Small intestine (tissue), 7 donors: ENCODE results near the gene ADAMTS15. TPM values are rescaled to one million over a fixed set of nuclear protein-coding genes. Genes with fewer than 3 reads are reported as not detected.

Source experiments
- DNase-seq, 2 donors: peaks; one replicate each; pipeline versions ENCODE4 v3.0.0 to v3.0.0-alpha.2; 2013
- FAIRE-seq: peaks from 2 replicates; lab custom pipeline; 2012; peaks lifted over from hg19 to GRCh38; lab: Jason Lieb, UNC
- H3K27ac ChIP-seq, 3 donors: one replicate each; pipeline ENCODE4 v1.5.1; 2013; ENCODE audit warnings: low read length in 2 of 3, mild to moderate bottlenecking in 2 of 3, control low read depth in 1 of 3, inconsistent platforms in 1 of 3, low read depth in 1 of 3, moderate library complexity in 1 of 3
- H3K27me3 ChIP-seq, 3 donors: one replicate each; pipeline ENCODE4 v1.6.1; 2013; ENCODE audit warnings: low read length in 3 of 3, inconsistent platforms in 1 of 3; ENCODE audit not compliant: control insufficient read depth in 3 of 3, insufficient read depth in 3 of 3
- H3K36me3 ChIP-seq, 3 donors: one replicate each; pipeline ENCODE4 v1.6.1; 2013; ENCODE audit warnings: low read length in 3 of 3, inconsistent platforms in 1 of 3, low read depth in 1 of 3, mild to moderate bottlenecking in 1 of 3, moderate library complexity in 1 of 3; ENCODE audit not compliant: control insufficient read depth in 3 of 3, insufficient read depth in 2 of 3
- H3K4me1 ChIP-seq, 3 donors: one replicate each; pipeline ENCODE4 v1.6.1; 2013; ENCODE audit warnings: low read length in 2 of 3, inconsistent platforms in 1 of 3, low read depth in 1 of 3, mild to moderate bottlenecking in 1 of 3, moderate library complexity in 1 of 3; ENCODE audit not compliant: control insufficient read depth in 3 of 3, insufficient read depth in 2 of 3
- H3K4me3 ChIP-seq, 3 donors: one replicate each; pipeline ENCODE4 v1.5.1; 2013; ENCODE audit warnings: low read length in 3 of 3, control low read depth in 1 of 3, inconsistent platforms in 1 of 3, low read depth in 1 of 3, mild to moderate bottlenecking in 1 of 3, moderate library complexity in 1 of 3
- H3K9me3 ChIP-seq, 2 donors: one replicate each; pipeline ENCODE4 v1.6.1; 2013; ENCODE audit warnings: low read depth in 1 of 2, low read length in 1 of 2; ENCODE audit not compliant: control insufficient read depth in 2 of 2, insufficient read depth in 1 of 2
- WGBS, 3 donors: extraction: QIAGEN DNeasy Blood & Tissue Kit; methylation state at CpG; one replicate each; pipeline ENCODE4 v1.1.7; 2013; 5-methylcytosine and 5-hydroxymethylcytosine counted together
- polyA plus RNA-seq, 4 donors: library from polyadenylated mRNA; stranded (reverse) in 3 of 4; unstranded in 1 of 4; fragments of 200-250 nt in 3 of 4; fragments of 120-200 nt in 1 of 4; gene quantifications; one replicate each; pipeline versions ENCODE4 v1.2.1 to v1.2.3, GENCODE V29; 2013
- donor health status: healthy with polysubstance abuse.
- donor health status: control.
- donor health status: control.
- donor health status: Bipolar disorder and iron deficiency.
- donor health status: healthy.

Gene ADAMTS15
- polyA plus RNA-seq, 4 donors = 0.27 to 13.6 (median 7.2) TPM; not detected in 1

DNA sequence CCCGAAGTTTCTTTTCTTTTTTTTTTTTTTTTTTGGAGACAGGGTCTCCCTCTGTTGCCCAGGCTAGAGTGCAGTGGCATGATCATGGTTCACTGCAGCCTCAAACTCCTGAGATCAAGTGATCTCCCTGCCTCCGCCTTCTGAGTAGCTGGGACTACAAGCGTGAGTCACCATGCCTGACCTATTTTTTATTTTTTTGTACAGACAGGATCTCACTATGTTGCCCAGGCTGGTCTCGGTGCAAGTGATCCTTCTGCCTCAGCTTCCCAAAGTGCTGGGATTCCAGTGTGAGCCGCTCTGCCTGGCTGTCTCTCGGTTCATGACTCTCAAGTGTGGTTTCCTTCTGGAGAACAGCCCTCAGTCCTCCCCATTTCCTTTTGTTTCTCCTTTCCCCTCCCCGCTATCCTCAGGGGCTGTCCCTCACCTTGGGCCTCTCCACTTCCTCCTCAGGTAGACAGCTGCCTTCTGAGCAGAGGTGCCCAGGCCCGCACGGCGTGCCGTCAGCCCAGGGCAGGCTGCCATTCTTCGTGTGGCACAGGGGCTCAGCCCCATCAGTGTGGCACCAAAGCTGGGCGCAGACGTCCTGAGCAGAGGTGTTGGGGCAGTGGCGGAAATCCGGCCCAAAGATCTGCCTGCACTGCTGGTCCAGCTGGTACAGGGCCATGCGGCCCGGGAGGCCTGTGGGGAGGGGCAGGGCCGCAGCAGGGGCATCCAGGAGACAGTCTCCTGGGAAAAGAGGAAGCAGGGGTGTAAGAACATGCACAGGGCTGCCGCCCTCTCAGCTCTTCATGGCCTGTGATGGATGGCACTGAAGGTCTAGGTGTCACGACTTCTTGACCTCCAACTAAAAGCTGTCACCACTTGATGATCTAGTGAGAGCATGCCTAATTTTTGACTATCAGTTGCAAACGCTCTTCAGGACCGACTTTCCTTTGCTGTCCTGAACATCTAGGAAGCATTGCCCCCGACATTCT lies 34.1 kb upstream of the ADAMTS15 start:
- H3K27ac ChIP-seq = no peak overlapping the region
- 56 to 73% (median 59%) methylated on average over 24 of the region's 24 CpGs for WGBS, 3 donors
- FAIRE-seq = no peak
- no peak overlapping the region for H3K4me3 ChIP-seq
- H3K4me1 ChIP-seq = no peaks in the 10 kb centered on the region
- H3K27me3 ChIP-seq = peaks cover 0 to 17% (median 0%) of the 10 kb centered on the region in 3 donors
- no peaks in the 10 kb centered on the region for H3K36me3 ChIP-seq
- no peak for DNase-seq
- no peaks in the 10 kb centered on the region for H3K9me3 ChIP-seq

GRCh38 chr11:130415731-130416529 lies 32.5 kb upstream of the ADAMTS15 start:
- 82 to 85% (median 85%) methylated on average over 30 to 37 of the region's 37 CpGs for WGBS, 3 donors
- DNase-seq = no peak
- no peak for FAIRE-seq
- no peak overlapping the region for H3K27ac ChIP-seq
- H3K9me3 ChIP-seq = no peaks in the 10 kb centered on the region
- H3K36me3 ChIP-seq = no peaks in the 10 kb centered on the region
- peaks cover 0 to 13% (median 0%) of the 10 kb centered on the region in 3 donors for H3K27me3 ChIP-seq
- H3K4me1 ChIP-seq = no peaks in the 10 kb centered on the region
- H3K4me3 ChIP-seq = no peak overlapping the region

- no peaks in the 10 kb centered on the region for H3K4me1 ChIP-seq
Measured at GRCh38 chr11:130416530-130416882, 31.9 kb upstream of the ADAMTS15 start.

DNA sequence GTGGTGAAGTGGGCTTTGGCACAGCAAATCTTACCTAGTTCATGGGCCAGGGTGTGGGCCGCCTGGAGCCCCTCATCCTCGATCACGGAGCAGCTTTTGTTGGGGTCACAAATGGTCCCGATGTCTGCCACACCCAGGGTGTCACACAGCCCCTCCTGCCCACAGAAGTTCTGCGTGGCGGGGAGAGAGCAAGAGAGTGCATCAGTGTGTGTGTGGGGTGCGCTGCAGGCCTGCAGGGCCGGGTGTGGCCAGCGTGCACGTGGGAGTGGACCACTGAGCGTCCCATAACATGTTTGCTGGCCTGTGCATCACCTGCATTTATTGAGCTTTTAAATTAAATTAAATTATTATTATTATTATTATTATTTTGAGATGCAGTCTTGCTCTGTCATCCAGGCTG lies 31.5 kb upstream of the ADAMTS15 start:
- H3K36me3 ChIP-seq = no peaks in the 10 kb centered on the region
- no peak for FAIRE-seq

More at GRCh38 chr11:130416530-130416882, 31.9 kb upstream of the ADAMTS15 start:
- 75 to 82% (median 77%) methylated on average over 12 of the region's 12 CpGs for WGBS, 3 donors
- Histone ChIP-seq H3K36me3 (no peaks in the 10 kb centered on the region), H3K27ac (no peak overlapping the region), H3K27me3 (peaks cover 0 to 9% (median 0%) of the 10 kb centered on the region in 3 donors), H3K4me3 (no peak overlapping the region), H3K9me3 (no peaks in the 10 kb centered on the region)
- FAIRE-seq (no peak), DNase-seq (no peak)

GRCh38 chr11:130418210-130418609 lies 30.2 kb upstream of the ADAMTS15 start:
- Histone ChIP-seq H3K27me3 (peaks cover 0 to 9% (median 0%) of the 10 kb centered on the region in 3 donors), H3K27ac (no peak overlapping the region), H3K9me3 (no peaks in the 10 kb centered on the region), H3K36me3 (no peaks in the 10 kb centered on the region), H3K4me1 (no peaks in the 10 kb centered on the region), H3K4me3 (no peak overlapping the region)
- 89 to 97% (median 91%) methylated on average over 5 of the region's 5 CpGs for WGBS, 3 donors
- no peak for FAIRE-seq
- no peak for DNase-seq

More for the DNA sequence above, 31.5 kb upstream of the ADAMTS15 start:
- no peaks in the 10 kb centered on the region for H3K9me3 ChIP-seq
- peaks cover 0 to 9% (median 0%) of the 10 kb centered on the region in 3 donors for H3K27me3 ChIP-seq
- no peaks in the 10 kb centered on the region for H3K4me1 ChIP-seq
- DNase-seq = no peak
- no peak overlapping the region for H3K27ac ChIP-seq
- WGBS, 3 donors = 89 to 96% (median 90%) methylated on average over 11 of the region's 11 CpGs
- H3K4me3 ChIP-seq = no peak overlapping the region

DNA sequence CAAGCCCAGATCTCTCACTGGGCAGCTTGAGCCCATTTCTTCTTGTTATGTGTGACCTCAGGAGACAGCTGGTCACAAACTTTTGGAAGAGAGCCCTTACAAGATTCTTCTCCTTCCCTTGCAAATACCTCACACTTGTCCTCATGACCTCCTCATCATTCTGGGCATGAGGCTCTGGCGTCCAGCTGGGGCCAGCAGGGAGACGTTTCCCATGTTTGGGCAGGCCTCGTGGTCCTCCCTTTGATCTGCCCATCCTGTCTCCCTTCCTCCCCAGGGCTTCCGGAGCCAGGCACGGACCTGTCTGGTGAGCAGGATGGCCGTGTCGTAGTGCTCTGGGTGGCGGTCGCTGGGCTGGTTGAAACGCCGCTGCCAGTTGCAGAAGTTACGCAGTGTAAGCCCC lies 29.7 kb upstream of the ADAMTS15 start:
- FAIRE-seq = no peak

DNA sequence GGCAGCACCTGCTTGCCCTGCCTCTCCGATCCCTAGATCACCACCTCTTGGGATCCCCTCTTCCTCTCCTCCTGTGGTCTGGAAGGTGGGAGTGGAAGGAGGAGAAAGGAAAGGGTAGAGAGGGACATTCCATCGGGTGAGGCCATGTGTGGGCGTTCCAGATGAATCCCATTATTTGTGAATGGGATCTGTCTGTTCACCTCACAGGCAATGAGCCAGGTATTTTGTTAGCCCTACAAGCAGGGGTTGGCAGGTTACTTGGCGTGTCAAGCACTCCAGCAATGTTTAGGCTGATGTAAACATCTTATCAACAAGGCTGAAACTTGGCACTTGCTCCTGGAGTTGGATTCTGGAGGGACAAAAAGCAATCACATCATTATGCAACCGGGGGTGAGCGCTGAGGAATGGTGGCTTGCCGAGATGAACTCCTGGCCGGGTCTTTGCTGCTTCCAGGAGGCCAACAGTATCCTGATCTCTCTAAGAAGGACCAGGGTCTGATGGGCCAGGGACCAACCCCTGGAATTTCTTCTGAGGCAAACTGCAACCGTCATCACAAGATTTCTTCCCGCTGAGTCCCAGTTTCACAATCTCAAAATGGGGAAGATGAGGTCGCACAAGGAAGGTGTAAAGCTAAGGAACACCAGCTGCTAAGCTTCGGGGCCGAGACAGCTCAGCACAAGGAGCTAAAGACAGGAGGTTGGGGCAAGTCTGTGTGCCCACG lies 27.8 kb upstream of the ADAMTS15 start:
- WGBS, 3 donors = 25 to 58% (median 40%) methylated on average over 14 of the region's 14 CpGs
- Histone ChIP-seq H3K27ac (no peak overlapping the region), H3K4me1 (no peaks in the 10 kb centered on the region), H3K27me3 (peaks cover 0 to 28% (median 0%) of the 10 kb centered on the region in 3 donors), H3K9me3 (no peaks in the 10 kb centered on the region), H3K4me3 (no peak overlapping the region), H3K36me3 (no peaks in the 10 kb centered on the region)
- DNase-seq = no peak
- no peak for FAIRE-seq

More for the DNA sequence above, 29.7 kb upstream of the ADAMTS15 start:
- H3K27ac ChIP-seq = no peak overlapping the region
- no peaks in the 10 kb centered on the region for H3K4me1 ChIP-seq
- no peaks in the 10 kb centered on the region for H3K36me3 ChIP-seq
- no peak for DNase-seq
- H3K27me3 ChIP-seq = peaks cover 0 to 14% (median 0%) of the 10 kb centered on the region in 3 donors
- no peaks in the 10 kb centered on the region for H3K9me3 ChIP-seq
- WGBS, 3 donors = 72 to 84% (median 80%) methylated on average over 12 of the region's 12 CpGs
- H3K4me3 ChIP-seq = no peak overlapping the region

DNA sequence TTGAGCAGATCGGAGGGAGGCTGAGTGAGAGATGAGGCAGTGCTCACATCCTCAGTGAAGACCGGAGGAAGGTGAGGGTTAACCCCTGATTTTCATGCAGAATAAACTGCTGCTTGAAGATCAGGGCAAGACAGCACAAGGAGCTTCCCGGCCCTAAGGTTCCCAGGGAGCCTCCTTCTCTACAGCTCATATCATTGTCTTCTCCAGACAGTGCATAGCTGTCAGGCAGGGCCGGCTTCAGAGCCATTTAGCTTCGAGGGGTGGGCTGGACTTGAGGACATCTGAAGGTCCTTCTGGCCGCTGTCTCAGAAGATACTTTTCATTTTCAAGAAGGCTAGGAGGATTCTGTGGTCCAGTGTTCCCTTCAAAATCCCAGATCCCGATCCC lies 27.3 kb upstream of the ADAMTS15 start:
- no peak overlapping the region for H3K27ac ChIP-seq
- H3K9me3 ChIP-seq = no peaks in the 10 kb centered on the region
- H3K4me3 ChIP-seq = no peak overlapping the region
- peaks cover 0 to 33% (median 0%) of the 10 kb centered on the region in 3 donors for H3K27me3 ChIP-seq
- no peaks in the 10 kb centered on the region for H3K4me1 ChIP-seq
- WGBS, 3 donors = 80 to 91% (median 86%) methylated on average over 7 of the region's 7 CpGs
- DNase-seq (no peak), FAIRE-seq (no peak)
- H3K36me3 ChIP-seq = no peaks in the 10 kb centered on the region
